ENCODE measurements around the gene ANXA1. TPM values are rescaled to one million over a fixed set of nuclear protein-coding genes. Genes with fewer than 3 reads are reported as not detected.

Gene ANXA1
- total and polyA plus RNA-seq, 4 donors: 55.9 to 225 (median 129) TPM

DNA sequence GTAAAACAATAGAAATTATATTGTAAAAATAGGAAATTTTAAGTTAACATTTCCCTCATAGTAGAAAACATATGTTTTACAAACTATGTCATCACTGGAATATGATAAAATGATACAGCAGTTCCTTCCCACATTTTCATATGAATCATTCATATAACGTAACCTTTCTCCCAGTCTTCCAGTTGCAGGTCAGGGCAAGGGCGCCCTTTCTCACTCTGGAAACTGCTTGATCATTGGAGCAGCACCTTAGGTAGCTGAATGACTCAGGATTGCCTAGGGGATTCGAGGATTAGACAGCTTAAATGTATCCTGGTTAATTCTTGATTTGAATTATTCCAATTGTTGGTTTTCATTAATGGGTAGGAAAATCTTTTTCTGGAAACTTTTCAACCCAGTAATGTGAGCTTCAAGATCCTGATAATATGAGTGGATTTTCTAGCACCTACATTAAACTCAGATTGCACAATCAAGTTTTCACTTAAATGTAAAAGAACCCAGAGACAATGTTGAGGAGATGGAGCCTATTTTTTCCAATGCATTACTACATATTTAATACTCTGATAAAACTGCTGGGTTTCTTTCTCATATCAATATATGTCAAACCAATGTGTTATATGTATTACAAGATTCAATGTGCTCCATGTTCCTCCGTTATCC is 32.6 kb upstream of the ANXA1 start:
- Histone ChIP-seq H3K36me3 (ENCODE audit: control insufficient read depth, insufficient read depth, low read length) (no peaks in the 10 kb centered on the region), H3K27me3 (ENCODE audit: control insufficient read depth, insufficient read depth, low read length) (no peaks in the 10 kb centered on the region), H3K27ac (ENCODE audit: low read depth, low read length) (no peak overlapping the region), H3K9me3 (ENCODE audit: control insufficient read depth, insufficient read depth, low read length) (no peaks in the 10 kb centered on the region), H3K4me1 (ENCODE audit: control insufficient read depth, insufficient read depth, low read length) (no peaks in the 10 kb centered on the region), H3K4me3 (ENCODE audit: low read depth, low read length) (no peak overlapping the region)
- WGBS (ENCODE audit: insufficient coverage): 100% methylated on average over 1 of the region's 4 CpGs
- DNase-seq (ENCODE audit: low read depth in 4 of 6, low spot score in 6 of 6): no peak

DNA sequence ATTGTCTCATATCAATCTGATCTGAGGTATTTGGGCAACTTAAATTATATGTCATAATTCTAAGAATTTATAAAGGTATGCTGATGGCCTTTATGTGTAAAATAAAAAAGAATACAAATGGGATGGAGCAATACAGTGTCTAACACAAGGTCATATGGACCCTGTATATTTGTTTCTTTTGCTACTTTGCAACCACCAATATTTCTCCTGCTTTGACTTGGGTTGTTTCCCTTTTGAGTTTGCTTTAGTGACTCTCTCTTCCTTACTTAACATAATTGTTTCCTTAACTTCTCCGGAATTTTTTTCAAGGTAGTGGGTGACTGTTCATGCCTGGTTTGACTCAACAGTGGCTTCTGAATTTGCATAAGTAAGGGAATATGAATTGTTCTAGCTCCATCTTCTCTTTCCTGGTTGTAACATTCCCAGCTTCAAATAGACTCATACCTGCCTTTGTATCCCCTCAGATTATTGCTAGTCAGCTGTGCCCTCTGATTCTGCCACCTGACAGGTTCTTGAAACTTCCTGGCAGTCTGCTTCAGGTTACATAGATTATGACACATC is 30.2 kb upstream of the ANXA1 start:
- no peak overlapping the region for H3K27ac ChIP-seq (ENCODE audit: low read depth, low read length)
- no peaks in the 10 kb centered on the region for H3K9me3 ChIP-seq (ENCODE audit: control insufficient read depth, insufficient read depth, low read length)
- no peaks in the 10 kb centered on the region for H3K4me1 ChIP-seq (ENCODE audit: control insufficient read depth, insufficient read depth, low read length)
- H3K27me3 ChIP-seq (ENCODE audit: control insufficient read depth, insufficient read depth, low read length): no peaks in the 10 kb centered on the region
- H3K36me3 ChIP-seq (ENCODE audit: control insufficient read depth, insufficient read depth, low read length): no peaks in the 10 kb centered on the region
- H3K4me3 ChIP-seq (ENCODE audit: low read depth, low read length): no peak overlapping the region
- no CpG with 5 or more reads among the region's 1 CpG for WGBS (ENCODE audit: insufficient coverage)
- no peak for DNase-seq (ENCODE audit: low read depth in 4 of 6, low spot score in 6 of 6)

DNA sequence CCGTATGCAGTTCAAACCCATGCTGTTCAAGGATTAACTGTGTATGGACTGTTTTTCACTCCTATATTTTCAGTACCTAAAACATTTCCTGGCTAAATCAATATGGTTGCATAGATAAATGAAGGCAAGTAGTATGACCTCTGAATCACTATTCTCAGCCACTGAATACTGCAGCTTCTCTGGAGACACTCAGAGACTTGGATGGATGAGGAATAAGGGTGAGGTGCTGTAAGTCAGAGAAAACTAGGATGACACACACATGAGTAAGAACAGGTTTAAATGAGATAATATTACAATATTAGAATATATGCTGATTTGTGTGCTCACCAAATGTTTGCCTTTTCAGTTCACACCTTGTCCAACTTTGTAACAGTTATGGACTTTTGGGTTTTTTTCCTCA is 26.0 kb upstream of the ANXA1 start:
- Histone ChIP-seq H3K4me1 (ENCODE audit: control insufficient read depth, insufficient read depth, low read length) (no peaks in the 10 kb centered on the region), H3K36me3 (ENCODE audit: control insufficient read depth, insufficient read depth, low read length) (no peaks in the 10 kb centered on the region), H3K27me3 (ENCODE audit: control insufficient read depth, insufficient read depth, low read length) (no peaks in the 10 kb centered on the region), H3K9me3 (ENCODE audit: control insufficient read depth, insufficient read depth, low read length) (no peaks in the 10 kb centered on the region), H3K27ac (ENCODE audit: low read depth, low read length) (no peak overlapping the region), H3K4me3 (ENCODE audit: low read depth, low read length) (no peak overlapping the region)
- no CpG with 5 or more reads among the region's 1 CpG for WGBS (ENCODE audit: insufficient coverage)
- no peak for DNase-seq (ENCODE audit: low read depth in 4 of 6, low spot score in 6 of 6)

DNA sequence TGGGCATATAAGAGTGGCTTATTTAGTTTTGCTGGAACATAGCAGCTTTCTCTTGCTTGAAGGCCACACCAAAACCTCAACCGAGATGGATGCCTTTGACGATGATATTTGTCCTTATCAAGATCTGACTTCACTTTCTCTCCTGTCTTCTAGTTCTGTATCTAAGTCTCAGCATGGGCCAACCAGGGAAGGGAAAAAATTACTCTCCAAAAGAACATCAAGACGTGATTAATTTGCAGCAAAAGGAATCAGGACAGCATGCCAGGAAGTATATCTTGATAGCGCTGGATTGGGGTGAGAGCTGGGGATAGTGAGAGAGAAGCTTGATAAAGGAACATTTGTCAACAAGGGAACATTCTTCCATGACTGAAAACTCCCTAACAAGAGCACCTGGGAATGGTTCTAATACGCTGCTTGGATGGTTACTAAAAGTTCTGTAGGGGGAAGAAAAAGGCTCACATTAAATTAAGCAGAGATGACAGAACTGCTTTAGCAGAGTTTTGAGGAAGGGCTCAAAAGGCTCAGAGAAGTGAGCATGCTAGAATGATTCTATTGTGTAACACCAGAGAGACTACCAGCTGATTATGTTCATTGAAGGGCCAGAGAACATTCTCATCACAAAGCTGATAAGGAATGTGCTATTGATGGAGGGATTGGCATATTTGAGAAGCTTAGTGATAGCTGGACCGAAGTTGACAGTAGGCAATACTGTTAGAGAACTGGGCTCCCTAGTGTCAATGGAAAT is 21.6 kb upstream of the ANXA1 start:
- no peak overlapping the region for H3K27ac ChIP-seq (ENCODE audit: low read depth, low read length)
- DNase-seq (ENCODE audit: low read depth in 4 of 6, low spot score in 6 of 6): no peak

DNA sequence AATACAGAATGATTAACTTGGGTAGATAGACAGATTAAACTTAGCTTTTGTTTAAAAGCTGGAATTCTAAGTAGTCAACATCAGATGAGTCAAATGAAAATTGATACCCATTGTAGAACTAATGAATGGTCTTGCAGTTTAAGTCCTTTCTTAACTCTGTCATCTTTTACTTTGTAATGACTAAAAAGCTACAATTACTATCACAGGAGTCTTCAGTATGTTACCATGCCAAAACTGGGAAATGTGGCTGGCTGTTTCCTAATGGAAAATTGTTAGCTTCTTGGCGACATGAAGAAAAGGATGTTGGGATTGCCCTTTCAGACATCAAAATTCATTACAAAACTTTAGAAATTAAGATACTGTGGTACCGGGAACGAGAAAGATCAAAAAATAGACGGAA is 20.2 kb upstream of the ANXA1 start:
- Histone ChIP-seq H3K9me3 (ENCODE audit: control insufficient read depth, insufficient read depth, low read length) (no peaks in the 10 kb centered on the region), H3K27ac (ENCODE audit: low read depth, low read length) (peak overlapping the region; percentile 97), H3K27me3 (ENCODE audit: control insufficient read depth, insufficient read depth, low read length) (no peaks in the 10 kb centered on the region), H3K4me3 (ENCODE audit: low read depth, low read length) (no peak overlapping the region), H3K4me1 (ENCODE audit: control insufficient read depth, insufficient read depth, low read length) (no peaks in the 10 kb centered on the region), H3K36me3 (ENCODE audit: control insufficient read depth, insufficient read depth, low read length) (no peaks in the 10 kb centered on the region)
- DNase-seq (ENCODE audit: low read depth in 4 of 6, low spot score in 6 of 6): no peak
- no CpG with 5 or more reads among the region's 4 CpGs for WGBS (ENCODE audit: insufficient coverage)

More for the DNA sequence above, 21.6 kb upstream of the ANXA1 start:
- no peaks in the 10 kb centered on the region for H3K9me3 ChIP-seq (ENCODE audit: control insufficient read depth, insufficient read depth, low read length)
- H3K4me3 ChIP-seq (ENCODE audit: low read depth, low read length): no peak overlapping the region
- H3K4me1 ChIP-seq (ENCODE audit: control insufficient read depth, insufficient read depth, low read length): no peaks in the 10 kb centered on the region
- H3K27me3 ChIP-seq (ENCODE audit: control insufficient read depth, insufficient read depth, low read length): no peaks in the 10 kb centered on the region
- 89% methylated on average over 5 of the region's 6 CpGs for WGBS (ENCODE audit: insufficient coverage)
- no peaks in the 10 kb centered on the region for H3K36me3 ChIP-seq (ENCODE audit: control insufficient read depth, insufficient read depth, low read length)

DNA sequence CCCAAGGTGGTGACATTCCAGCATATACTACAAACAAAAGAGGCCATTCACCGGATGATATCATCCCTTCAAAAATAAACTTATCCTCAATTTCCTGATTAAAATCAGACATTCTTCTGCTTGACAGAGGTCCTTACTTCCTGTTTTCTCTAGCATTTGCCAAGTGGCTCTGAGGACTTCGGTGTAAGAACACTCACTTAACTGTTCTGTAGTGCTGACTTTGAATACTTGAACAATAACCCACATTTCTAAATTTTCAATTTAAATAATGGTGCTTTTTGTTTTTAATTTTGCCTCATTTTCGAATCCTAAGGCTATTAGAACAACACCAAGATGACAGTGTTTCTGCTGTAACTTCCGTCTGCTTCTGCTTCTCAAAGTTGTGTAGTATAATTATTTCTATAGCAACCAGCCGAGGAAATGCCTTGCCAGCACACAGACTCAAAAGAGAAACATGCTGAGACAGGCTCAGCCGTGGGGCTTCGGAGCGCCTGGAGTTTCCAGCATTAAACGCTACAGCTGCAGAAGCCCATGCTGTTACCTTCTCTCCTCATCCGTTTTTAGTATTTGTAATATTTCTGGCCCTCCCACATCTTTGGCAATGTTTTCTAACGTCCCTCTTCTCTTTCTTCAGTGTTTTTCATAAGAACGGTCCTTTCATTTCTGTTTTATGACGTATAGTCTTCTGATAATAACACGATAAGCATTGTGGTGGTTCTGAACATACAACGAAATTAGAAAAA is 19.5 kb upstream of the ANXA1 start:
- H3K27me3 ChIP-seq (ENCODE audit: control insufficient read depth, insufficient read depth, low read length): no peaks in the 10 kb centered on the region
- H3K27ac ChIP-seq (ENCODE audit: low read depth, low read length): peak overlapping the region; percentile 97
- peak; percentile 58 to 92 (median 68) for DNase-seq (ENCODE audit: low read depth in 4 of 6, low spot score in 6 of 6)
- peak overlapping the region; percentile 54 for H3K4me3 ChIP-seq (ENCODE audit: low read depth, low read length)
- H3K36me3 ChIP-seq (ENCODE audit: control insufficient read depth, insufficient read depth, low read length): no peaks in the 10 kb centered on the region
- no peaks in the 10 kb centered on the region for H3K4me1 ChIP-seq (ENCODE audit: control insufficient read depth, insufficient read depth, low read length)
- no peaks in the 10 kb centered on the region for H3K9me3 ChIP-seq (ENCODE audit: control insufficient read depth, insufficient read depth, low read length)
- WGBS (ENCODE audit: insufficient coverage): 10% methylated on average over 7 of the region's 15 CpGs

DNA sequence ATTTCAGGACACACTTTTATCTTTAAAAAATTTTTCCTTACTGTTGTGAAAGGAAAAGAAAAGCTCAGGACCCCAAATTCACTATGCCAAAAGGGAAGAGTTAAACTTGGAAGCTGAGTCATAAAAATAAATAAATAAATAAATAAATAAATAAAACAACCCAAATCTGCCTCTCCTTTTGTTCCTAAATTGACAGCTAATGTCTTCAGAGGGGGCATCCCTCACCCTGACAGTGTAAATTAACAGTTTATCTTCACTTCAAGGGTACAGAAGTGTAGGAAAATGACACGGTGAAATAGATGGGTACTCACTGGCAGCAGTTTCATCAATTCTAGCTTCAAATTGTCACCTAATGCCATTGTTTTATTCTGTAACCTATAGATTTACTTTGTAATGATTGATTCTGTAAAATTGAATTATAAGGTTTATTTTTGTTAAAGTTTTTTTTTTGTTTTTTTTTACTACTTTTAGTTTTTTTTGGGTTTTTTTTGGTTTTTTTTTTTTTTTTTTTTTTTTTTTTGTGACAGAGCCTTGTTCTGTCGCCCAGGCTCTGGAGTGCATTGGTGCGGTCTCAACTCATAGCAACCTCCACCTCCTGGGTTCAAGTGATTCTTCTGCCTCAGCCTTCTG is 18.5 kb upstream of the ANXA1 start:
- 74% methylated on average over 2 of the region's 3 CpGs for WGBS (ENCODE audit: insufficient coverage)
- no peaks in the 10 kb centered on the region for H3K4me1 ChIP-seq (ENCODE audit: control insufficient read depth, insufficient read depth, low read length)
- no peaks in the 10 kb centered on the region for H3K36me3 ChIP-seq (ENCODE audit: control insufficient read depth, insufficient read depth, low read length)
- H3K9me3 ChIP-seq (ENCODE audit: control insufficient read depth, insufficient read depth, low read length): no peaks in the 10 kb centered on the region
- DNase-seq (ENCODE audit: low read depth in 4 of 6, low spot score in 6 of 6): no peak
- peak overlapping the region; percentile 54 for H3K4me3 ChIP-seq (ENCODE audit: low read depth, low read length)
- peak overlapping the region; percentile 97 for H3K27ac ChIP-seq (ENCODE audit: low read depth, low read length)
- no peaks in the 10 kb centered on the region for H3K27me3 ChIP-seq (ENCODE audit: control insufficient read depth, insufficient read depth, low read length)

DNA sequence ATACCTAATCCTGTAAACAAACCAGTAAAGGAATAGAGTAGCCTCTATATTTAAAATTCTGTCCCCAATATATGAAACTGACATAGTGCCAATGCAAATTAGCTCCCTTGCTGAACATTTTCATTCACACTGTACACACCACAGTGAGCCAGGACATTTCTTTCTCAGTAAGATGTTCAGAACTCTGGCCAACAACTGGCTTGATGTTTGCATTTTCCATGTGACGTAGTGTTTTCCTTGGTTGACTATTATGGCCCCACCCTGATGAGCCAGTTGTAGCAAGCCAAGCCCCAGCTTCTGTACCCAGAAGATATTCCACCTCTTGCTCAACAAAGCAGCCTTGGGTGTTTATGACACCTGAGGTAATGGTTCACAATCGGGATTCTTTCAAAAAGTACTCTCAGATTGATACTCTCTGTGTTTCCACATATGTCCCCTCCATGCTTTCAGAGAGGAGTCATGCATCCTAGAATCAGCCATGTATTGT is 17.7 kb upstream of the ANXA1 start:
- Histone ChIP-seq H3K27me3 (ENCODE audit: control insufficient read depth, insufficient read depth, low read length) (no peaks in the 10 kb centered on the region), H3K9me3 (ENCODE audit: control insufficient read depth, insufficient read depth, low read length) (no peaks in the 10 kb centered on the region), H3K4me3 (ENCODE audit: low read depth, low read length) (no peak overlapping the region), H3K4me1 (ENCODE audit: control insufficient read depth, insufficient read depth, low read length) (no peaks in the 10 kb centered on the region), H3K27ac (ENCODE audit: low read depth, low read length) (no peak overlapping the region), H3K36me3 (ENCODE audit: control insufficient read depth, insufficient read depth, low read length) (no peaks in the 10 kb centered on the region)
- 33% methylated on average over 1 of the region's 2 CpGs for WGBS (ENCODE audit: insufficient coverage)
- DNase-seq (ENCODE audit: low read depth in 4 of 6, low spot score in 6 of 6): peak in 1 of 6 donors; percentile 66

DNA sequence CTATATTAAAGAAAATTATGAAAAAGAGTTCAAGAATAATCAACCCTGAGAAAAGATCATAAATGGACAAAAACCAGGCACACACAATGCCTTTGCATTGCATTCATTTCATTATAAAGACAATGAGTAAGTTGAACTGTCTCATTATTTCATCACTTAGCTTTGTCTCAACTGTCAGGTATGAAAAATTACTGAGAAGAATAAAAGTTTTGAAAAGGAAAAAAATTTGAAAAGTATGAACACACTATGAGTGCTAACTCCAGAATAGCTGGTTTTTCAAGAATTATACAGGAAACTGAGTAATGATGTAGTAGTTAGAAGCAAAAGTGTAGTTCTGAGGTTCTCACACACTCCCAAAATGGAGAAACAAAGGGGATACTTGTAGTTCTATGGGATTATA is 16.3 kb upstream of the ANXA1 start:
- Histone ChIP-seq H3K27ac (ENCODE audit: low read depth, low read length) (no peak overlapping the region), H3K4me3 (ENCODE audit: low read depth, low read length) (no peak overlapping the region), H3K36me3 (ENCODE audit: control insufficient read depth, insufficient read depth, low read length) (no peaks in the 10 kb centered on the region), H3K9me3 (ENCODE audit: control insufficient read depth, insufficient read depth, low read length) (no peaks in the 10 kb centered on the region), H3K27me3 (ENCODE audit: control insufficient read depth, insufficient read depth, low read length) (no peaks in the 10 kb centered on the region), H3K4me1 (ENCODE audit: control insufficient read depth, insufficient read depth, low read length) (no peaks in the 10 kb centered on the region)
- no peak for DNase-seq (ENCODE audit: low read depth in 4 of 6, low spot score in 6 of 6)
